Common myeloid progenitor, CD34-positive (primary cell): ENCODE measurements around the gene DENND1A.

ENCODE experiments used
- CTCF ChIA-PET: fragments of 350-600 bp; sonication (Branson Sonifier 250); formaldehyde crosslinking; loops from one replicate; lab custom pipeline; 2021; ENCODE audit warnings: antibody characterized with exemption; lab: Charles Lee
- POLR2A ChIA-PET: fragments of 350-600 bp; sonication (Branson Sonifier 250); formaldehyde crosslinking; loops from one replicate; lab custom pipeline; 2021; ENCODE audit warnings: antibody characterized with exemption; lab: Charles Lee
- DNase-seq, 3 donors: peaks; one replicate each; pipeline versions ENCODE4 v3.0.0 to v3.0.0-alpha.2; 2013
- H3K27ac ChIP-seq, 2 experiments: 1 replicate in 1 of 2; 2 replicates in 1 of 2; pipeline ENCODE4 v1.7.0; 2013; ENCODE audit warnings: inconsistent platforms in 2 of 2, low read length in 2 of 2, mild to moderate bottlenecking in 2 of 2, low read depth in 1 of 2, moderate library complexity in 1 of 2; ENCODE audit not compliant: severe bottlenecking in 2 of 2, insufficient read depth in 1 of 2, poor library complexity in 1 of 2
- H3K27me3 ChIP-seq, 5 experiments: replicated peaks in 2 of 5; 1 replicate in 3 of 5; 2 replicates in 2 of 5; pipeline versions ENCODE4 v1.6.1 to v1.7.0; 2013; ENCODE audit warnings: low read length in 4 of 5, mild to moderate bottlenecking in 2 of 5, moderate library complexity in 2 of 5, inconsistent platforms in 1 of 5; ENCODE audit not compliant: insufficient read depth in 5 of 5, control insufficient read depth in 4 of 5
- H3K36me3 ChIP-seq, 4 experiments: 1 replicate in 2 of 4; 2 replicates in 2 of 4; pipeline versions ENCODE4 v1.6.1 to v1.7.0; 2013; ENCODE audit warnings: low read length in 3 of 4, control low read depth in 1 of 4, mild to moderate bottlenecking in 1 of 4; ENCODE audit not compliant: control insufficient read depth in 4 of 4, insufficient read depth in 4 of 4
- H3K4me1 ChIP-seq, 4 experiments: 1 replicate in 3 of 4; 2 replicates in 1 of 4; pipeline versions ENCODE4 v1.6.1 to v1.7.1; 2013; ENCODE audit warnings: low read length in 3 of 4, mild to moderate bottlenecking in 3 of 4, control low read depth in 1 of 4, inconsistent platforms in 1 of 4, moderate library complexity in 1 of 4; ENCODE audit not compliant: control insufficient read depth in 4 of 4, insufficient read depth in 4 of 4; ENCODE audit errors: control extremely low read depth in 1 of 4
- H3K4me3 ChIP-seq, 7 experiments: 1 replicate in 4 of 7; 2 replicates in 3 of 7; pipeline versions ENCODE4 v1.5.1 to v1.7.0; 2013; ENCODE audit warnings: mild to moderate bottlenecking in 7 of 7, low read length in 6 of 7, moderate library complexity in 6 of 7, inconsistent platforms in 2 of 7, low read depth in 2 of 7, control low read depth in 1 of 7; ENCODE audit not compliant: insufficient read depth in 4 of 7, control insufficient read depth in 1 of 7; ENCODE audit errors: extremely low read depth in 1 of 7
- H3K9me3 ChIP-seq, 5 experiments: 1 replicate in 4 of 5; 2 replicates in 1 of 5; pipeline versions ENCODE4 v1.6.1 to v1.7.1; 2013; ENCODE audit warnings: low read length in 4 of 5, mild to moderate bottlenecking in 2 of 5, inconsistent platforms in 1 of 5, low read depth in 1 of 5, moderate library complexity in 1 of 5; ENCODE audit not compliant: control insufficient read depth in 4 of 5, insufficient read depth in 2 of 5; ENCODE audit errors: control extremely low read depth in 1 of 5
- WGBS: methylation state at CpG from one replicate; pipeline ENCODE4 v1.1.5; 2013; ENCODE audit not compliant: insufficient coverage; 5-methylcytosine and 5-hydroxymethylcytosine counted together

Gene DENND1A

DNA sequence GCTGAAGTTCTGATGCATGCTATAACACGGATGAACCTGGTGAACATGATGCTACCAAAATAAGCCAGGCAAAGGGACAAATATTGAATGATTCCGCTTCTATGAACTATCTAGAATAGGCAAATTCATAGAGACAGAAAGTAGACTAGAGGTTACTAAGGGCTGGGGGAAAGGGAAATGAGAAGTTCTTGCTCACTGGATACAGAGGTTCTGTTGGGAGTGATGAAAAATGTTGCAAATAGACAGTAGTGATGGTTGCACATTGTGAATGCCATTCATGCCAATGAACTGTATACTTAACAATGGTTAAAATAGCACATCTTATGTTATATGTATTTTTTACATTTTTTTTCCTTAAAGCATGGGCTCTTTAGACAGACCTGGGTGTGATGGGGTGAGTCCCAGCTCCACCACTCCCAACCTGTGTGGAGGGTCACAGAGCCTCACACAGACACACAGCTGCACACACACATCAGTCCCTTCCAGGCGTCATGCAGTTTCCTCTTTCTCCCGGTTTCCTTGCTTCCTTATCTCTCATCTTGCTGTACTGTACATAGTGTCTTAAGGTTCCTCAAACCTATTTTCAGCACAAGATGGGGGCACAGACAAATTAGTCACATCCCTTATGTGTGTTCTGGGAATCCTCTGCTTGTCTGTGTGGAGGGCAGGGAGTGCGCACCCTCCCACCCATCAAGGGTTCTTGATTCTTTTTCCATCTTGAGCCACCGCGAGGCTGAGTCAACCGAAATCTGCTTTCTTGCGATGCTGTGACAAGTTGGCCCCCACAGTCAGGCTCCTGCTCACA is 381.0 kb downstream of the DENND1A start:
- WGBS = 54% methylated on average over 8 of the region's 9 CpGs
- Histone ChIP-seq H3K27ac (no peak overlapping the region), H3K36me3 (peaks cover 0 to 4% (median 0%) of the 10 kb centered on the region in 4 experiments), H3K4me3 (no peak overlapping the region), H3K9me3 (no peaks in the 10 kb centered on the region), H3K27me3 (no peaks in the 10 kb centered on the region), H3K4me1 (peaks cover 2 to 15% (median 8%) of the 10 kb centered on the region in 4 experiments)
- POLR2A ChIA-PET = no interaction called here
- CTCF ChIA-PET = no interaction called here
- DNase-seq = peak; percentile 16 to 62 (median 53)

DNA sequence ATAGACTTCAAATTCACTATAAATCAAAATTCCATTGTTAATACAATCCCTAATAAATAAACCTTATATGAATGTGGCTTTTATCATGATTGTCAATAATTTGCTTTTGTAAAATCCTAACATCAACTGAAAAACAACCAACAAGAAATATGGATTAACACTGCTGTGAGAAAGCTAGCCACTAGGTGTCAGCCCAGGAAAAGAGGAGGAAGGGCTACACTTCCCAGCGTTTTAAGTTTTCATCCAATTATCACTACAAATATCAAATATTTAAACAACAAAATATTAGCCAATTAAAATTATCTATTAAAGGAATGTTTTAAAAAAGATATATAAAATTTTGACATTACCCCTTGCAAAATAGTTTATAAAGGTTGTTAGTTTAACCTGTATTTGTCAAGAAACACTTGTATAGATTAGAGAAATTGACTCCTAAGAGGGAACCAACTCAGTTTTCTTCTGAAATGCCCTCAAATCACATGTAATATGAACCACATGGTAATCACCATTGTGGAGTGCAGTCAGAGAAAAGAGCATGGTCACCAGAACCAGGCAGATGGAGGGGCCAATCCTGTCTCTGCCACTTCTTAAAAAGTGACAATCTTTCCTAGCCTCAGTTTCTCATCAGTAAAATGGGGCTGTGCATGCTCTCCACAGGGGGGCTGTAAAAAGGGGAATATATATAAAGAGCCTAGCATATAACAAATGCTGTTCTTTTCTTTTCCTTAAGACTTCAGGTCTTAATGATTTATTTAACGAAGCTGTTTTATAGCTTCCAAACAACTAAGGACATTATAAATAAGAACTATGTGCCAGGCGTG is 385.7 kb downstream of the DENND1A start:
- WGBS = 100% methylated on average over 1 of the region's 3 CpGs
- DNase-seq = peak; percentile 39 to 59 (median 43)
- H3K9me3 ChIP-seq = no peaks in the 10 kb centered on the region
- no peak overlapping the region for H3K4me3 ChIP-seq
- ChIA-PET CTCF (interaction anchor here (0.9 to 7.4 kb wide), 4 partner anchors 11 to 495 kb away, joined by 3 to 56 read pairs (median 5); no protein-coding TSS in a partner anchor), POLR2A (no interaction called here)
- H3K4me1 ChIP-seq = peaks cover 0 to 5% (median 4%) of the 10 kb centered on the region in 4 experiments
- H3K27me3 ChIP-seq = peaks cover 0 to 3% (median 0%) of the 10 kb centered on the region in 5 experiments
- no peak overlapping the region for H3K27ac ChIP-seq
- H3K36me3 ChIP-seq = peaks cover 0 to 4% (median 0%) of the 10 kb centered on the region in 4 experiments

- CTCF ChIA-PET = interaction anchor here (0.5 to 7.4 kb wide), 9 partner anchors 9 to 496 kb away, joined by 3 to 56 read pairs (median 4); no protein-coding TSS in a partner anchor
- POLR2A ChIA-PET = no interaction called here
Measured at GRCh38 chr9:123543492-123543891, 386.4 kb downstream of the DENND1A start.

DNA sequence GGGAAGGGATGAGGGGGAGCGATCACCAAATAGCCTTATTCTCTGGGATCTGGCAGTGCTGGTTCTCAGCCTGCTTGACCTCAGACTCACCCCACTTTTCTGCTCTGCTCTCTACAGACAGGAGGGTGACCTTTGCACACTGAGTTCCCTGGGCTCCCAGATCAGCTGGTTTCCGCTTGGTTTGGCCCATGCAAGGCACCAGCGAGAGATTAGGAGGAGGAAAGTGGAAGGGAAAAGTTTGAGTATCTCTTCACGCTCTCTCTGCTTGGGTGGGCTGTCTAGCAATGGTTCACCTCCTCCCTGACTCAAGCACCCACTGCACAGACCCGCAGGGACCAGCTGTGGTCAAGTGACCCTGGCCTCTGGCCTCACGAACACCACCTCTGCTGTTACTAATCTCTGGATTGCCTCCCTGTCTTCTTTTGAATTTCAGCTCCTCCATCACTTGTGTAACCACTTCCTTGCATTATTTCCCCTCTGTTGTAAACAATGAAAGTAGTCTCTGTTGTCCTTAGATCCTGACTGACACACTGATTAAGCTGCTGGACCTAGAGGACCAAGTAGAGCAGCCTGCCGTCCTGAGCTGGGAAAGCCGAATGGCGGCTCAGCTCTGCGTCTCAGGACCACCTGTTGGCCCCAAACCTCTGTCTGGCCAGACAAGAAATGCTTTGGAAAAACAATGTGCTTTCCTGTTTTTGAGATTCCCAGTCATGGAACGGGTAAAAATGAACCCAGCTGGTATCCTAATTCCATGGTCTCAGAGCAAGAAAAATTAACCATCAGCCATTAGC is 387.3 kb downstream of the DENND1A start:
- Histone ChIP-seq H3K27ac (no peak overlapping the region), H3K9me3 (peaks cover 0 to 2% (median 0%) of the 10 kb centered on the region in 5 experiments), H3K36me3 (peaks cover 0 to under 1% (median 0%) of the 10 kb centered on the region in 4 experiments), H3K4me3 (no peak overlapping the region), H3K4me1 (no peaks in the 10 kb centered on the region), H3K27me3 (peaks cover 0 to 3% (median 0%) of the 10 kb centered on the region in 5 experiments)
- DNase-seq = no peak
- WGBS = 86% methylated on average over 8 of the region's 11 CpGs
- POLR2A ChIA-PET = no interaction called here
- CTCF ChIA-PET = interaction anchor here (0.5 to 7.4 kb wide), 9 partner anchors 9 to 1832 kb away, joined by 3 to 56 read pairs (median 4); no protein-coding TSS in a partner anchor

More at GRCh38 chr9:123543492-123543891, 386.4 kb downstream of the DENND1A start:
- peaks cover 0 to 4% (median 0%) of the 10 kb centered on the region in 4 experiments for H3K36me3 ChIP-seq
- peaks cover 0 to 3% (median 0%) of the 10 kb centered on the region in 5 experiments for H3K27me3 ChIP-seq
- no peaks in the 10 kb centered on the region for H3K9me3 ChIP-seq
- no peaks in the 10 kb centered on the region for H3K4me1 ChIP-seq
- H3K27ac ChIP-seq = no peak overlapping the region
- WGBS = 98% methylated on average over 8 of the region's 8 CpGs
- H3K4me3 ChIP-seq = no peak overlapping the region
- no peak for DNase-seq

DNA sequence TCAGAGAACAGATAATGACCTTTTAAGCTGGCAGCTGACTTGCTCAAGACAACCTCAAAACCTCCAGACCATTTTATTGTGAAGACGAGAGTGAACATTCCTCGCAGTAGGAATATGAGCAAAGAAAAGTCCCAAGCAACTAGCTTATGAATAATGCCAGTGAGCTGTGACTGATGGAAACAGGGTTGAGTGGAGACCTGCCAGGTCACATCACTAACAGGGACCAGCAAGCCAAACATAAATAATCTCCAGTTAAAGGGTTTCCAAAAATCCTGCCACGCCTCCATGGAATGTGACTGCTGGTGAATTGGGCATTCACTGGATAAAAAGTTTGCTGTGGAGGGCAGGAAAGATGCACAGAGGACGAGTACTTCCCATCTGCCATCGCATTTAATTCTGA is 388.5 kb downstream of the DENND1A start:
- ChIA-PET POLR2A (no interaction called here), CTCF (interaction anchor here (1.4 to 7.4 kb wide), 2 partner anchors 96 to 498 kb away, joined by 3 to 56 read pairs; no protein-coding TSS in a partner anchor)
- no peak overlapping the region for H3K4me3 ChIP-seq
- H3K27me3 ChIP-seq = peaks cover 0 to 3% (median 0%) of the 10 kb centered on the region in 5 experiments
- WGBS = 96% methylated on average over 4 of the region's 5 CpGs
- no peak for DNase-seq
- H3K9me3 ChIP-seq = peaks cover 0 to 3% (median 0%) of the 10 kb centered on the region in 5 experiments
- no peaks in the 10 kb centered on the region for H3K36me3 ChIP-seq
- H3K4me1 ChIP-seq = no peaks in the 10 kb centered on the region
- no peak overlapping the region for H3K27ac ChIP-seq

- POLR2A ChIA-PET = no interaction called here
- no peak overlapping the region for H3K4me3 ChIP-seq
- H3K36me3 ChIP-seq = no peaks in the 10 kb centered on the region
- H3K4me1 ChIP-seq = no peaks in the 10 kb centered on the region
- CTCF ChIA-PET = interaction anchor here (7.4 kb wide), 1 partner anchor 499 kb away, joined by 56 read pairs; no protein-coding TSS in a partner anchor
- peaks cover 0 to 3% (median 0%) of the 10 kb centered on the region in 5 experiments for H3K27me3 ChIP-seq
- H3K9me3 ChIP-seq = peaks cover 0 to 3% (median 0%) of the 10 kb centered on the region in 5 experiments
- 38% methylated on average over 3 of the region's 3 CpGs for WGBS
- no peak overlapping the region for H3K27ac ChIP-seq
- peak in 1 of 3 donors; percentile 27 for DNase-seq
Measured at GRCh38 chr9:123540457-123540856, 389.5 kb downstream of the DENND1A start.
